Measurements from ENCODE around the gene KDM4B.

GRCh38 chr19:5003781-5004180, 34.9 kb downstream of the KDM4B start:
- TF ChIP-seq, protein P1, sequence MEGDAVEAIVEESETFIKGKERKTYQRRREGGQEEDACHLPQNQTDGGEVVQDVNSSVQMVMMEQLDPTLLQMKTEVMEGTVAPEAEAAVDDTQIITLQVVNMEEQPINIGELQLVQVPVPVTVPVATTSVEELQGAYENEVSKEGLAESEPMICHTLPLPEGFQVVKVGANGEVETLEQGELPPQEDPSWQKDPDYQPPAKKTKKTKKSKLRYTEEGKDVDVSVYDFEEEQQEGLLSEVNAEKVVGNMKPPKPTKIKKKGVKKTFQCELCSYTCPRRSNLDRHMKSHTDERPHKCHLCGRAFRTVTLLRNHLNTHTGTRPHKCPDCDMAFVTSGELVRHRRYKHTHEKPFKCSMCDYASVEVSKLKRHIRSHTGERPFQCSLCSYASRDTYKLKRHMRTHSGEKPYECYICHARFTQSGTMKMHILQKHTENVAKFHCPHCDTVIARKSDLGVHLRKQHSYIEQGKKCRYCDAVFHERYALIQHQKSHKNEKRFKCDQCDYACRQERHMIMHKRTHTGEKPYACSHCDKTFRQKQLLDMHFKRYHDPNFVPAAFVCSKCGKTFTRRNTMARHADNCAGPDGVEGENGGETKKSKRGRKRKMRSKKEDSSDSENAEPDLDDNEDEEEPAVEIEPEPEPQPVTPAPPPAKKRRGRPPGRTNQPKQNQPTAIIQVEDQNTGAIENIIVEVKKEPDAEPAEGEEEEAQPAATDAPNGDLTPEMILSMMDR (IDR thresholded peaks at IDR 0.05 in 2 of 3, conservative IDR thresholded peaks at IDR 0.05 in 1 of 3; ENCODE audit: control insufficient read depth in 2 of 3, extremely low read depth in 1 of 3, insufficient read depth in 1 of 3, low read depth in 3 of 3, low read length in 3 of 3) = no peak
- TF ChIP-seq YY1 (IDR thresholded peaks at IDR 0.05; ENCODE audit: low read depth, low read length) = no peak
- no peak for TF ChIP-seq ELK1 (IDR thresholded peaks at IDR 0.05; ENCODE audit: low read depth, low read length)
- no peak for TF ChIP-seq NRF1 (conservative IDR thresholded peaks at IDR 0.05; ENCODE audit: low read depth, low read length)
- TF ChIP-seq RCOR1 (conservative IDR thresholded peaks at IDR 0.05; ENCODE audit: low read depth, low read length) = no peak
- no peak for TF ChIP-seq DPF2 (IDR thresholded peaks at IDR 0.05)
- no peak for TF ChIP-seq SP1 (IDR thresholded peaks at IDR 0.05; ENCODE audit: low read depth, low read length)

All from GM12878 (cell line).